GM19238 (cell line): Measurements from ENCODE around the gene OR51B6.
"Not testable (repeated sequence)": the region's sequence is repeated elsewhere in the genome, so short reads cannot be mapped to it uniquely, and the experiment has no call there.

Experiments used
- DNase-seq: peaks from one replicate; pipeline ENCODE4 v3.0.0; 2011; ENCODE audit warnings: low spot score; ENCODE audit not compliant: insufficient read length

The OR51B6 gene

GRCh38 chr11:5351208-5351607 lies at the start of gene OR51B6:
TSS of gene OR51B6 (plus strand) at chr11:5351508. CDS start at chr11:5351508, 0 bp downstream.
- no peak for DNase-seq

- no peak for DNase-seq
Observed at GRCh38 chr11:5301846-5302245, 49.5 kb upstream of the OR51B6 start, which contains the start of gene OR51B4. TSS of gene OR51B4 (minus strand) at chr11:5301946. CDS start at chr11:5301946, 0 bp downstream.

- DNase-seq = no peak
Observed at GRCh38 chr11:5303626-5304025, 47.7 kb upstream of the OR51B6 start.

DNA sequence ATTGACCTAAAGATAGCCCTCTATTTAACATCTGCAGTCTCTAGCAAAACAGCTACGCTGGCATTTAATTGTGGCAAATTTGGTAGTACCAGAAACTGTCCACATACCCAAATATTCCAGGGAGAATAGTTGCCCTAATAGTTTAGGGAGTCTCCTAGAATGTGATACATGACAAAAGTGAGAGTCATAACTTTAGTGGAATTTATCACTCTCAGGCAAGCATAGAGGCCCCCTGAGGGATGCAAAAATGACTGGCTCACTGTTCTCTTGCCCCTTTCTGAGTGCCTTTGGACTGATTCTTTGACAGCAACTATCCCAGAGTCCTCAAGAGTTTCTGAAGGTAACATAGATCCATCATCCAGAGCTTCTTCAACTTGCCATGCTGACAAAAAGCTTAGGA lies 47.3 kb upstream of the OR51B6 start:
- no peak for DNase-seq

DNA sequence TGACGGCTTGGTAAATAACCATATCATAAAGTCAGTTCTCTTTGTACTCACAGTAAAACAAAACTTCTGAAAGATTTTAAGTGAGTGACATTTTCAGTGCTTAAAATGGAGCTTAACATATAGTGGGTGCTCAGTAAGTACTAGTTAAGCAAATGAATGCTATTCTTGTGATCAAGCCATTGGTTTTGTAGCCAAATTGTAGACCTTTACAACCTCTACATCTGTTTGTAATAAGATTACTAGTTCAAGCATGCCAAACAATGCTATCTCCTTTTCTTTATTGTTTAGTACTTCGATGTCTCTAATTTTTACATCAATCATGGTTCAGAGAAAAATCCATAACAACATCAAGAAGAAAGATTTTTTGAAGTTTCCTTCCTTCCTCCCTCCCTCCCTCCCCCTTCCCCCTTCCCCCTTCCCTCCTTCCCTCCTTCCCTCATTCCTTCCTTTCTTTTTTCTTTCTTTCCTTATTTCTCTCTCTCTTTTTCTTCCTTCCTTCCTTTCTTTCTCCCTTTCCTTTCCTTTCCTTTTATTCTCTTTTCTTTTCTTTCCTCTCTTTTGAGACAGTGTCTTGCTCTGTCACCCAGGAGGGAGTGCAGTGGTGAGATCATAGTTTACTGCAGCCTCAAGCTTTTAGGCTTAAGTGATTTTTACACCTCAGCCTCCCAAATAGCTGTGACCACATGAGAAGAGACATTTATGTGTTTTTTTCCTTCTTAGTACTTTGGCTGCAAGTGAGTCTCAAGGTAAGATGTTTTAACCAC lies 43.9 kb upstream of the OR51B6 start:
- no peak for DNase-seq

DNA sequence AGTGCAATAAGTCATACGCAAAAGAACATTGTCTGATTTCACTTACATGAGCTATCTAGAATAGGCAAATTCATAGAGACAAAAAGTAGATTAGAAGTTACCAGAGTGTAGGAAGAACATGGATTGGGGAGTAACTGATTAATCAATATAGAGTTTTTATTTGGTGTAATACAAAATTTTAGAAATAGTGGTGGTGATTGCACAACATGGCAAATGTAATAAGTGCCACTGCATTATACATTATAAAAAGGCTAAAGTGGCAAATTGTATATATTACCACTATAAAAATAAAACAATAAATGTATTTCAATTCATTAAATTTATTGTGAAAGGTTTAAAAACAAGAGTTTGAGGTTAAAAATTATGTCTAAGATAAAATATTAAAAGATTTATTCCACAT lies 40.9 kb upstream of the OR51B6 start:
- DNase-seq = no peak

GRCh38 chr11:5313326-5314023 lies 37.8 kb upstream of the OR51B6 start:
- not testable (repeated sequence) for DNase-seq

DNA sequence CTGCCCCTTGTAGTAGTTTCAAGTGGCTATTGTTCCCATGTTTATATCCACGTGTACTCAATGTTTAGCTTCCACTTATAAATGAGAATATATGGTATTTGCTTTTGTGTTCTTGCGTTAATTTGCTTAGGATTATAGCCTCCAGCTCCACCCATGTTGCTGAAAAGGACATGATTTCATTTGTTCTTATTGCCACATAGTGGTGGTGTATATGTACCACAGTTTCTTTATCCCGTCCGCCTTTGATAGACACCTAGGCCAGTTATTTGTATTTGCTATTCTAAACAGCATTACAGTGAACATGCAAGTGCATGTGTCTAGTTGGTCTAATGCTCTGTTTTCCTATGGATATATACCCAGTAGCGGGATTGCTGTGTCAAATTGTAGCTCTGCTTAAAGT lies 34.0 kb upstream of the OR51B6 start:
- no peak for DNase-seq

GRCh38 chr11:5324197-5324596 lies 27.1 kb upstream of the OR51B6 start, which contains the start of gene OR51B2:
TSS of gene OR51B2 (minus strand) at chr11:5324297. CDS start at chr11:5324297, 0 bp downstream.
- no peak for DNase-seq

- no peak for DNase-seq
Observed at GRCh38 chr11:5335170-5335569, 16.1 kb upstream of the OR51B6 start.

DNA sequence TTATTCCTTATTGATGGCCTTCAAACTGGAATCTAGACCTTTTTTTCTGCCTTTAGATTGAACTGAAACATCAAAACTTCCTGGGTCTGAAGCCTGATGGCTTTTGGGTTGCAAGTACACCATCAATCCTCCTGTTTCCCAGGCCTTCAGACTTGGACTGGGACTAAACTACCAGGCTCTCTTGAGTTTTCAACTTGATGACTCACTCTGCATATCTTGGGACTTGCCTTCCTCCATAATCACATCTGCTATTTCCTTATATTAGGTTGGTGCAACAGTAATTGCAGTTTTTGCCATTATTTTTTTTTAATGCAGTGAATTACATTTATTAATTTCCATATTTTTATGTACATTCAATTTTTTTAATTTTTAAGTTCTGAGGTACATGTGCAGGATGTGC lies 15.0 kb upstream of the OR51B6 start:
- DNase-seq = no peak

DNA sequence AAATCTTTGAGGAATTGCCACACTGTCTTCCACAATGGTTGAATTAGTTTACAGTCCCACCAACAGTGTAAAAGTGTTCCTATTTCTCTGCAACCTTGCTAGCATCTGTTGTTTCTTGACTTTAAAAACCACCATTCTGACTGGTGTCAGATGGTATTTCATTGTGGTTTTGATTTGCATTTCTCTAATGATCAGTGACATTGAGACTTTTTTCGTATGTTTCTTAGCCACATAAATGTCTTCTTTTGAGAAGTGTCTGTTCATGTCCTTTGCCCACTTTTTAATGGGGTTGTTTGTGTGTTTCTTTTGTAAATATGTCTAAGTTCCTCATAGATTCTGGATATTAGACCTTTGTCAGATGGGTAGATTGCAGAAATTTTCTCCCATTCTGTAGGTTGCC lies 14.1 kb upstream of the OR51B6 start:
- not testable (repeated sequence) for DNase-seq

DNA sequence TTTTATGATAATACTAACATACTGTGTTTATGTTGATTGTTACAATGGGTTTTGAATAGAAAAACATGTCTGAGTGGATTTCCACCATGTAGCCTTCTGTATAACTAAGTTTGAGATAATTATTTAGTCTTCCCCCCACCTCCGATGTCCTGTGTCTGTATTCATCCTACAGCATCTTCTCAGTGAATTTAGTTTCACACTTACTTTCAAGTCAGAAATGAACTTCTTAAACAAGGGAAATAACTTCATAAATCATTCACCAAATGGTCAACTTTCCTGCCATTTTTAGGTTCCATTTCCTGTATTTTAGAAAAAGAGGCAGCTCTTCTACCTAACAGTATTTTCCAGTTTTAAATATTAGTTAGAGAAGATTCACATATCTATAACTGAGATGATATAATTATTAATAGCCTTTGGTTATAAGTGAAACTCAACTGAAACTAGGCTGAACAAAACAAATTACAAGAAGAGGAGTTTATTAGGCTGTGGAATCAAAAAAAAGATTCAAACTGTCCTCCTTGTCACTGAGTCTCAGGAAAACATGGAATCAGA lies 11.5 kb upstream of the OR51B6 start:
- DNase-seq = peak; percentile 2

- no peak for DNase-seq
Observed at GRCh38 chr11:5343474-5344335, 7.6 kb upstream of the OR51B6 start, which contains the start of gene OR51B5. TSS of gene OR51B5 (minus strand) at chr11:5343524. CDS start at chr11:5343524, 0 bp downstream.

GRCh38 chr11:5345831-5346230 lies 5.5 kb upstream of the OR51B6 start:
- no peak for DNase-seq

GRCh38 chr11:5348551-5349194 lies 2.6 kb upstream of the OR51B6 start:
- no peak for DNase-seq

- DNase-seq = no peak
Observed at GRCh38 chr11:5349550-5349949, 1.8 kb upstream of the OR51B6 start.

DNA sequence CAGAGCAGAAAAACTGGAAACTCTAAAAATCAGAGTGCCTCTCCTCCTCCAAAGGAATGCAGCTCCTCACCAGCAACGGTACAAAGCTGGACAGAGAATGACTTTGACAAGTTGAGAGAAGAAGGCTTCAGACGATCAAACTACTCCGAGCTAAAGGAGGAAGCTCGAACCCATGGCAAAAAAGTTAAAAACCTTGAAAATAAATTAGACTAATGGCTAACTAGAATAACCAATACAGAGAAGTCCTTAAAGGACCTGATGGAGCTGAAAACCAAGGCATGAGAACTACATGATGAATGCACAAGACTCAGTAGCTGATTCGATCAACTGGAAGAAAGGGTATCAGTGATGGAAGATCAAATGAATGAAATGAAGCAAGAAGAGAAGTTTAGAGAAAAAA lies 4.7 kb downstream of the OR51B6 start:
- DNase-seq = not testable (repeated sequence)

- no peak for DNase-seq
Observed at GRCh38 chr11:5362017-5362625, 10.8 kb downstream of the OR51B6 start.

DNA sequence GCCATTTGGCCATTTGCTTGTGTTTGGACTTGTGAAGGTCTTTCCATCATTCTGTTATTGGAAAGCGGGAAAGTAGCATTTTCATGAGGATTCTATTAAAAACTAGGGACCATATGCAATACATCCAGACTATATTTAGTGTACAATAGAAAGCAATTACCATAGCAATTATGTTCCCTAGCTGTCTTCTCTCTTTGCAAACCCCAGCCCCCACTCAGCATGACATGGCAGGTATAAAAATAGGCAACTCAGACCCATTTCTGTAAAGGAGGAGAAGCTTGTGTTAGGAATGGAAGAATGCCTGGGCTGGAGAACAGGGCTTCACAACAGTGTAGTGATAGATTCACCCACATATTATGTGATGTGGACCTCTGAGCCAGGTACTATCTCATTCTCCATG lies 12.4 kb downstream of the OR51B6 start:
- DNase-seq = no peak
